Measurements from ENCODE around the gene ERGIC1. TPM values are rescaled to one million over a fixed set of nuclear protein-coding genes. Genes with fewer than 3 reads are reported as not detected.
"Not testable (repeated sequence)": the region's sequence is repeated elsewhere in the genome, so short reads cannot be mapped to it uniquely, and the experiment has no call there.

Gene ERGIC1, protein sequence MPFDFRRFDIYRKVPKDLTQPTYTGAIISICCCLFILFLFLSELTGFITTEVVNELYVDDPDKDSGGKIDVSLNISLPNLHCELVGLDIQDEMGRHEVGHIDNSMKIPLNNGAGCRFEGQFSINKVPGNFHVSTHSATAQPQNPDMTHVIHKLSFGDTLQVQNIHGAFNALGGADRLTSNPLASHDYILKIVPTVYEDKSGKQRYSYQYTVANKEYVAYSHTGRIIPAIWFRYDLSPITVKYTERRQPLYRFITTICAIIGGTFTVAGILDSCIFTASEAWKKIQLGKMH
- total RNA-seq: 10 to 100 TPM; 50.9 to 83.0 (median 65.5) TPM

DNA sequence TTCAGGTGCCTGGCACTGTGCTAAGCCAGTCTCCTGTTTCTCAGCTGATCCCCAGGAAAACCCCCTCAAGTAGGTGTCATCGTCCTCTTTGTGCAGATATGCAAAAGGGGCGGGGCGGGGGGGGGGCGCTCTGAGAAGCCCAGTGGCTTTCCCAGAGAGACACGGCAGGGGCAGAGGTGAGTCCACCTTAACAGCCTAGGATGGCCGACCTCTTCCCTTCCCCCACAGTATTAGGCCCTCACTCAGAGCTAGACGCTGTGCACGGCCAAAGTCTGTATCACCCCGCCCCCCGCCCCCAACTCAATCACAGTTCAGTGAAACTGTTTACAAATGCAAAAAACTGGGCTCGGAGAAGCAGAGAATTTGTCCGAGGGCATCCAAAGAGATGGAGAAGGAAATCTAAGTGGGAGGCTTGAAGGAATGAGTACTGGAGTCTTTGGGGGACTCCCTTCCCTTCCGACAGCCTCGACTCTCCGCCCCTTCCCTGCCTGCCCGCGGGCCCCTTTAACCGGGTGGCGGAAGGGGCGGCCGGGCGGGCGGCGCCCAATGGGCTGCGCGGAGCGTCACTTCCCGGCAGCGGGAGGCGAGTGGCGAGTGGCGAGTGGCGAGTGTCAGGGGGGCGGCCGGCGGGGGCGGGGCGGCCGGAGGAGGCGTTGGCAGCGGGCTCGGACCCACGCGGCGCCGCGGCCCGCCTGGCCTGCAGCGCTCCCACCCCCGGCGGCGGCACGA is at the start of gene ERGIC1:
ERGIC1 (plus strand) TSS at position 566 of the 729 bp plus-strand sequence; CDS start at position 729, 163 bp downstream.
- H3K9me3 ChIP-seq: no peaks in the 10 kb centered on the region
- H3K27ac ChIP-seq: peak within 1 kb of the TSS; percentile 85 to 92 (median 90)
- DNase-seq: no peak
- H3K27me3 ChIP-seq: no peaks in the 10 kb centered on the region
- intact Hi-C loops (cut with DNase I): no loop called here
- H3K4me3 ChIP-seq: peak within 1 kb of the TSS; percentile 71 to 95 (median 92)
- TF ChIP-seq, protein P1, sequence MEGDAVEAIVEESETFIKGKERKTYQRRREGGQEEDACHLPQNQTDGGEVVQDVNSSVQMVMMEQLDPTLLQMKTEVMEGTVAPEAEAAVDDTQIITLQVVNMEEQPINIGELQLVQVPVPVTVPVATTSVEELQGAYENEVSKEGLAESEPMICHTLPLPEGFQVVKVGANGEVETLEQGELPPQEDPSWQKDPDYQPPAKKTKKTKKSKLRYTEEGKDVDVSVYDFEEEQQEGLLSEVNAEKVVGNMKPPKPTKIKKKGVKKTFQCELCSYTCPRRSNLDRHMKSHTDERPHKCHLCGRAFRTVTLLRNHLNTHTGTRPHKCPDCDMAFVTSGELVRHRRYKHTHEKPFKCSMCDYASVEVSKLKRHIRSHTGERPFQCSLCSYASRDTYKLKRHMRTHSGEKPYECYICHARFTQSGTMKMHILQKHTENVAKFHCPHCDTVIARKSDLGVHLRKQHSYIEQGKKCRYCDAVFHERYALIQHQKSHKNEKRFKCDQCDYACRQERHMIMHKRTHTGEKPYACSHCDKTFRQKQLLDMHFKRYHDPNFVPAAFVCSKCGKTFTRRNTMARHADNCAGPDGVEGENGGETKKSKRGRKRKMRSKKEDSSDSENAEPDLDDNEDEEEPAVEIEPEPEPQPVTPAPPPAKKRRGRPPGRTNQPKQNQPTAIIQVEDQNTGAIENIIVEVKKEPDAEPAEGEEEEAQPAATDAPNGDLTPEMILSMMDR (IDR thresholded peaks at IDR 0.05): peak in 1 of 6 experiments; percentile 13
- peak in 3 of 4 donors; percentile 42 to 86 (median 79) for TF ChIP-seq POLR2A (IDR thresholded peaks at IDR 0.05)
- peaks cover 22 to 47% (median 29%) of the 10 kb centered on the region in 3 donors for H3K4me1 ChIP-seq
- no peaks in the 10 kb centered on the region for H3K36me3 ChIP-seq
- 0 to 6% methylated on average over 14 to 18 of the region's 53 CpGs for WGBS, 2 donors

DNA sequence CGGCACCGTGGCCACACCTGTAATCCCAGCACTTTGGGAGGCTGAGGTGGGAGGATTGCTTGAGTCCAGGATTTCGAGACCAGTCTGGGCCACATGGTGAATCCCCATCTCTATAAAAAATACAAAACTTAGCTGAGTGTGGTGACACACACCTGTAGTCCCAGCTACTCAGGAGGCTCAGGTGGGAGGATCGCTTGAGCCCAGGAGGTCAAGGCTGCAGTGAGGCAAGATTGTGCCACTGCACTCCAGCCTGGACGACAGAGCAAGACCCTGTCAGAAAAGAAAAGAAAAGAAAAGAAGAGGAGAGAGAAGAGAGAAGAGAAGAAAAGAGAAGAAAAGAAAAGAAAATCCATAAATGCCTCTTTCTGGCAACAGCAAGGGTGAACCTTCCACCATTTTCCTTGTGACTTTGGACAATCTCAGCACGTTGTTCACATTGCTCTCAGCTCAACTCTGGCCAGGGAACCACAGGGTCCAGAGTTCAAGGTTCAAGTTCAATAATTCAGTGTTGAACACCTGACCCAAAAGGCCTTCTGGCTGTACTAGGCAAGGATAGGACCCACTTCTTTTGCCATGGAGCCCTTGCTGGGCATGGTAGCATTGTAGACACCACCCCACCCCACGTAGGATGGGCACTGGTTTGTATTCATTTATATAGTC is 48.5 kb upstream of the ERGIC1 start:
- H3K27me3 ChIP-seq: no peaks in the 10 kb centered on the region
- H3K9me3 ChIP-seq: no peaks in the 10 kb centered on the region
- intact Hi-C loops (cut with DNase I): no loop called here
- no peak overlapping the region for H3K4me3 ChIP-seq
- no peaks in the 10 kb centered on the region for H3K36me3 ChIP-seq
- 83 to 90% methylated on average over 6 to 7 of the region's 7 CpGs for WGBS, 2 donors
- no peak for TF ChIP-seq POLR2A (IDR thresholded peaks at IDR 0.05)
- TF ChIP-seq, protein P1 (IDR thresholded peaks at IDR 0.05): no peak
- H3K4me1 ChIP-seq: peaks cover 15 to 37% (median 28%) of the 10 kb centered on the region in 3 donors
- no peak for DNase-seq
- peak overlapping the region in 1 of 4 donors; percentile 7 for H3K27ac ChIP-seq

DNA sequence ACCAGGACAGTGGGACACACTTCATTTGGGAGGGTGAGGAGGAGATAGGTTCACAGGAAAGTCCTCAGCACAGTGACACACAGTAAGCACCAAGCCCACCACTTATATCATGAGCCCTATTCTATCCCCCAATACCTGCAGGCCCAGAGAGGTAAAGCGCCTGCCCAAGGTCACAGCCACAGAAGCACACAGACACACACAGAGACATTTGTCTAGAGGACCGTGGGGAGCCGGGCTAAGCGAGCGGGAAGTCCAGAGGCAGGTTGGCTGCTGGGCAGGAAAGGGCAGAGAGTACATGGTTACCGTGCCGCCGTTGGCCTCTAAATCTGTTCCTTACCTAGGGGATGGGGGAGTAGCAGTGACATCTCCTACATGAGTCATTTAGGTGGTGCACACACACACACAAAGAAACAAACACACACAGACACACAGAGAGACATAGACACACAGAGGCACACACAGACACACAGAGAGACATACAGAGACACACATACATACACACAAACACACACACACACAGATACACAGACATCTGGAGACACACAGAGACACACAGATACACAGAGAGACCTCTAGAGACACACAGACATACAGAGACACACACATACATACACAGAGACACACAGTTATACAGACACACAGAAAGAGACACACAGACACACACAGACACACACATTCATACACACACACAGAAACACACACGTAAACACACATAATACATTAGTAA is 47.2 kb upstream of the ERGIC1 start:
- H3K27ac ChIP-seq: no peak overlapping the region
- H3K4me1 ChIP-seq: peaks cover 15 to 39% (median 27%) of the 10 kb centered on the region in 3 donors
- no peak overlapping the region for H3K4me3 ChIP-seq
- WGBS, 2 donors: 85 to 91% methylated on average over 9 of the region's 9 CpGs
- no peak for TF ChIP-seq POLR2A (IDR thresholded peaks at IDR 0.05)
- H3K36me3 ChIP-seq: no peaks in the 10 kb centered on the region
- H3K27me3 ChIP-seq: no peaks in the 10 kb centered on the region
- no peak for DNase-seq
- intact Hi-C loops (cut with DNase I): no loop called here
- H3K9me3 ChIP-seq: no peaks in the 10 kb centered on the region

DNA sequence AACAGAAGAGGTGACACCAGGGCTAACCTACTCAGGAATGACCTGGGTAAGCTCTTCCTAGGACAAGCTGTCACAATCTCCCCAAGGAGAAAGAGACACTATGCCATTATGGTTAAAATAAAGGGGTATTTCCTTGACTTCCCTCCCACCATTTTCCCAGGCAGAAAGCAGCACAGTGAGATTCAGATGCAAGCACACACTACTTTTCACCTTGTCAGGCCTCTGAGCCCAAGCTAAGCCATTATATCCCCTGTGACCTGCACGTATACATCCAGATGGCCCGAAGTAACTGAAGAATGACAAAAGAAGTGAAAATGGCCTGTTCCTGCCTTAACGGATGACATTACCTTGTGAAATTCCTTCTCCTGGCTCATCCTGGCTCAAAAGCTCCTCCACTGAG is 46.5 kb upstream of the ERGIC1 start:
- 90 to 97% methylated on average over 3 of the region's 3 CpGs for WGBS, 2 donors
- intact Hi-C loops (cut with DNase I): not testable (repeated sequence)

DNA sequence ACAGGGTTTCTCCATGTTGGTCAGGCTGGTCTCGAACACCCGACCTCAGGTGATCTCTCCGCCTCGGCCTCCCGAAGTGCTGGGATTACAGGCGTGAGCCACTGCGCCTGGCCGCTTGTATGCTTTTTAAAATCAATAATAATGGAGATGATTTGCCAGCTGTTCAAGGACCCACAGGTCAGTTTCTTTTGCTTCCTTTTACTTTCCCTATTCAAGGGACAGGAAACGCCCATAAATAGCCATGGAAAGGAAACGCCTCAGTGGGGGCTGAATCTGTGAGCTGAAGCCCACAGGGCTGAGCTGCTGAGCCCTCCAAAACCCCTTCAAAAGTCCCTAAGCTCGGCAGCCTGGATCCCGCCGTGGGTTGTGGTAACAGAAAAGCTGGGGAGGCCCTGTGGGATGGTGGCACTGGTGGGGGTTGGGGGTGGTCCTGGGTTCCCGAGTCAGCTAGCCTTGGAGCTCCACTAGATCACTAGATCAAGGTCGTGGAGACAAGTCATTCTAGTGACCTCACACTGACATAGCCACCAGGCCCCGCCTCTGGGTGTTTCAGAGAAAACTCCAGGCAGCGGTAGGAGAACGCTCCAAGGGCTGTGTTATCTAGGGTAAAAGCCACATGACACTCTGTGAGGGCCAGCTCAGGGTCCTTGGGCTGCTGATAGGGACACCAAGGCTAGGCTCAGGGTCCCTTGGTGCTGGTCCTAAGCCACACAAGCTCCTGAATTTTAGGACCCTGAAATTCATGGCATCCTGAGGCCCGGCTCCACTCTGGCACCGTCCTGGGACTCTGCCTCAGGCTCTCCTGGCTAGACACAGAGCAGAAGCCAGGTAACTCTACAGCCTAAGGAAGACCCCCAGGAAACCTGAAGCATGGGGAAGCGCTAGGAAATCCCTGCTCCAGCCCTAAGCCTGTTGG is 45.0 kb upstream of the ERGIC1 start:
- no peaks in the 10 kb centered on the region for H3K9me3 ChIP-seq
- peak in 1 of 4 donors; percentile 13 for TF ChIP-seq POLR2A (IDR thresholded peaks at IDR 0.05)
- TF ChIP-seq, protein P1 (IDR thresholded peaks at IDR 0.05): no peak
- H3K4me3 ChIP-seq: no peak overlapping the region
- peaks cover 15 to 28% (median 26%) of the 10 kb centered on the region in 3 donors for H3K4me1 ChIP-seq
- intact Hi-C loops (cut with DNase I): no loop called here
- DNase-seq: no peak
- peak overlapping the region; percentile 52 to 85 (median 76) for H3K27ac ChIP-seq
- no peaks in the 10 kb centered on the region for H3K27me3 ChIP-seq
- WGBS, 2 donors: 74 to 86% methylated on average over 7 to 12 of the region's 21 CpGs
- no peaks in the 10 kb centered on the region for H3K36me3 ChIP-seq

More for the DNA sequence above, 46.5 kb upstream of the ERGIC1 start:
- DNase-seq, H3K27me3 ChIP-seq, H3K4me3 ChIP-seq, H3K36me3 ChIP-seq, H3K27ac ChIP-seq, H3K9me3 ChIP-seq: not testable (repeated sequence)
- peaks cover 15 to 33% (median 23%) of the 10 kb centered on the region in 3 donors for H3K4me1 ChIP-seq

All from esophagus squamous epithelium (tissue), 5 donors.